ENCODE data around the gene GRAMD2B. TPM values are rescaled to one million over a fixed set of nuclear protein-coding genes. Genes with fewer than 3 reads are reported as not detected.
"Not testable (repeated sequence)": the region's sequence is repeated elsewhere in the genome, so short reads cannot be mapped to it uniquely, and the experiment has no call there.

Gene GRAMD2B, protein sequence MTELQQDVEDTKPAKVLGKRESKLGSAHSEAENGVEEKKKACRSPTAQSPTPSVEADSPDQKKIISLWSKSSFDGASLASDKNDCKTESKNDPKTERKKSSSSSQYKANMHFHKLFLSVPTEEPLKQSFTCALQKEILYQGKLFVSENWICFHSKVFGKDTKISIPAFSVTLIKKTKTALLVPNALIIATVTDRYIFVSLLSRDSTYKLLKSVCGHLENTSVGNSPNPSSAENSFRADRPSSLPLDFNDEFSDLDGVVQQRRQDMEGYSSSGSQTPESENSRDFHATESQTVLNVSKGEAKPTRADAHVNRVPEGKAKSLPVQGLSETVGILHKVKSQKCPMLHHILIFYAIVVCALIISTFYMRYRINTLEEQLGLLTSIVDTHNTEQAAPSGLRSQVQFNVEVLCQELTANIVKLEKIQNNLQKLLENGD
- 9.4 and 11.9 TPM in 2 replicates for polyA plus RNA-seq (2011; rRNA removed)
- polyA minus RNA-seq (2011; rRNA and poly(A)+ RNA removed): 3.9 and 4.7 TPM in 2 replicates

DNA sequence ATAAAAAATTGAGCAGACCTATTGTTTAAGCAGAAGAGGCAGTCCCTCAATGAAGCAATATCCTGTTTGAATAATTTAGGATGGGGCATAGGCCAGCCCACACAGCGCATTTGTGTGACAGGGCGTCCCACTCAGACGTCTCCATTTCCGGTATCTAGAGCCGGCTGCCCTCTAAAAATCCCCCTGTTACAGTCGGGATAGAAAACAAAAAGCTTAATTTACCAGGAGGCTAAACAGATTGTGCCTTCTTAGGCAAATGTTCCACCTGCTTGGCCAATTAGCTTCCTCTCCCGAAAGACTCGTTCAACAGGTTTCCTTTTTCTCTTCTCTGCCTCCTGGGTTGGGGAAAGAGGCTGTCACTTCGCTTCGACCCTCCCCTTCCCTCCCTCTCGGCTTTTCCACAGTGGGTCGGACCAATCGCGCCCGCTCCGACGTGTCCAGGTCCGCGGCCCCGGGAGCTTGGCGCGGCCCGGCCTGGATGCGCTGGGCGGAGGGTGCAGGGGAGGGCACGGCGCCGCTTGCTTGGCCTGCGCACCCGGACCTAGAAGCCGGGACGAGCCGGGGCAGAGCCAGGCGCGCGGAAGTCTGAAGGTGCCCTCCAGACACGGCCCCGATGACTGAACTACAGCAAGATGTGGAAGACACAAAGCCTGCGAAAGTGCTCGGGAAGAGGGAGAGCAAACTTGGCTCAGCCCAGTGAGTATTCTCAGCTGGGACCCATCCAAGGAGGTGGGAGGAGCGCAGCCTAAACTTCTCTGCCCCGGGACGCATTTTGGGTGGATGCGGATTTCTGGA lies at the start of gene GRAMD2B:
Gene GRAMD2B, plus strand, starts transcription at position 416 of the 795 bp plus-strand sequence. Its CDS starts 198 bp downstream, at position 614.
- Histone ChIP-seq H3K27me3 (ENCODE audit: control insufficient read depth, insufficient read depth, low read length) (no peaks in the 10 kb centered on the region), H3K27ac (ENCODE audit: low read depth, low read length) (peak within 1 kb of the TSS; percentile 88), H3K9me3 (ENCODE audit: control insufficient read depth, insufficient read depth, low read length) (no peaks in the 10 kb centered on the region), H3K4me3 (ENCODE audit: low read depth, low read length) (peak within 1 kb of the TSS; percentile 78)
- peak; percentile 47 for DNase-seq (ENCODE audit: low read depth, low spot score)
- CTCF ChIA-PET: interaction anchor here (1.1 to 1.4 kb wide), 3 partner anchors 70 to 178 kb away, joined by 3 to 8 read pairs (median 4); partner anchors contain the start of gene PHAX
- POLR2A ChIA-PET: interaction anchor here (0.7 to 1.6 kb wide), 7 partner anchors 9 to 69 kb away, joined by 3 to 13 read pairs (median 4); no protein-coding TSS in a partner anchor
- TF ChIP-seq, protein P1, sequence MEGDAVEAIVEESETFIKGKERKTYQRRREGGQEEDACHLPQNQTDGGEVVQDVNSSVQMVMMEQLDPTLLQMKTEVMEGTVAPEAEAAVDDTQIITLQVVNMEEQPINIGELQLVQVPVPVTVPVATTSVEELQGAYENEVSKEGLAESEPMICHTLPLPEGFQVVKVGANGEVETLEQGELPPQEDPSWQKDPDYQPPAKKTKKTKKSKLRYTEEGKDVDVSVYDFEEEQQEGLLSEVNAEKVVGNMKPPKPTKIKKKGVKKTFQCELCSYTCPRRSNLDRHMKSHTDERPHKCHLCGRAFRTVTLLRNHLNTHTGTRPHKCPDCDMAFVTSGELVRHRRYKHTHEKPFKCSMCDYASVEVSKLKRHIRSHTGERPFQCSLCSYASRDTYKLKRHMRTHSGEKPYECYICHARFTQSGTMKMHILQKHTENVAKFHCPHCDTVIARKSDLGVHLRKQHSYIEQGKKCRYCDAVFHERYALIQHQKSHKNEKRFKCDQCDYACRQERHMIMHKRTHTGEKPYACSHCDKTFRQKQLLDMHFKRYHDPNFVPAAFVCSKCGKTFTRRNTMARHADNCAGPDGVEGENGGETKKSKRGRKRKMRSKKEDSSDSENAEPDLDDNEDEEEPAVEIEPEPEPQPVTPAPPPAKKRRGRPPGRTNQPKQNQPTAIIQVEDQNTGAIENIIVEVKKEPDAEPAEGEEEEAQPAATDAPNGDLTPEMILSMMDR (IDR thresholded peaks at IDR 0.05; ENCODE audit: low read depth, low read length): no peak

DNA sequence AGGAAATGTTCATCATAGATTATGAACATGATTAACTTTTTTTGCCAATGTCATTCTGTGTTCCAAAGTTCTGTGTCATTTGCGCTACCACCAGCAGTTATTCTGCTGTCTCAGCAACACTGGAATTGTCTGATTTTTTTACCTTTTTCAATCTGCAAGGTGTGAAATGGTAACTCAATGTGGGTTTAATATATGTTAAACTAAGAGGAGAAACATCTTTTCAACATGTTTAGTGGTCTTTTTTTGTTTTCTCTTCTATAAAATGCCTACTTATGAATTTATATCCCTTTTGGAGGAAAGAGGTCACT lies 49.1 kb upstream of the GRAMD2B start:
- ChIA-PET POLR2A (no interaction called here), CTCF (no interaction called here)

DNA sequence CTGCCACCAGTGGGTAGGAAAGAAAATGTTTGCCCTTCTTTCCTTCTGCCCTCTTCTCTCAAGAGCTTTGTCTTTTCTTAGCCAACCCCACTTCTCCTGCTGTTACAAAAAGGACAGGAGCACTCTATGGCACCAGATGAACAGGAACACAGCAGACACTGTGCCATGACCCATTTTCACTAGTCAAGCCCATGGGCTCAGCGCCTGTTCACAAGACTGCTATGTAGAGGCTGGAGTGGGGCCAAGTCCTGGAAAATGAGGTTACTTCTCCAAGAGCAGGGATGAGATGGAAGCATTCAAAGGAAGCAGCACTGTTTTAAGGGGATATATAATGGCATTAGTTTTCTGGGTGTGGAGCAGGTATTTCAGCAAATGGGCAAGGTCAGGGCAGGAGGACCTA lies 46.8 kb upstream of the GRAMD2B start:
- no peak overlapping the region for H3K27ac ChIP-seq (ENCODE audit: low read depth, low read length)
- CTCF ChIA-PET: no interaction called here
- no peak for DNase-seq (ENCODE audit: low read depth, low spot score)

More for the DNA sequence above, 49.1 kb upstream of the GRAMD2B start:
- DNase-seq (ENCODE audit: low read depth, low spot score): no peak
- Histone ChIP-seq H3K27me3 (ENCODE audit: control insufficient read depth, insufficient read depth, low read length) (no peaks in the 10 kb centered on the region), H3K4me3 (ENCODE audit: low read depth, low read length) (no peak overlapping the region), H3K9me3 (ENCODE audit: control insufficient read depth, insufficient read depth, low read length) (no peaks in the 10 kb centered on the region), H3K27ac (ENCODE audit: low read depth, low read length) (no peak overlapping the region)
- TF ChIP-seq, protein P1 (IDR thresholded peaks at IDR 0.05; ENCODE audit: low read depth, low read length): no peak

DNA sequence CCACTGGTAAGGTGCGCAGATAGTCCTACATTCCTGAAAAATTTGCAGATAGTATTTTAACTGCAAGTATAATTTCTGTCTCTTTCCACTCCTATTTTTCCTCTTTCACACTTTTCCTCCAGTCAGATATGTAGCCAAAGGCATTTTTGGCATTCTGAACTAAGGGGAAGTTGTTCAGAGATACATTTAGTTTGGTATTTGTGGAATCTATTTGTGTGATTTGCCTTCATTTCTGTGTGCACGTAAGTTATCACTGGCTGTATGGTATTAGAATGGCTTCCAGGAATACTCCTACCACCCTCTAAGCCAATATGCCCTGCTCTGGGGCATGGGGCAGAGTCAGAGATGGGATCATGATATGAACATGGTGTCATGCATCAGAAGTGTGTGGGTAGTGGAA lies 45.8 kb upstream of the GRAMD2B start:
- CTCF ChIA-PET: interaction anchor here (0.9 to 1.5 kb wide), 2 partner anchors 24 to 161 kb away, joined by 3 to 4 read pairs; no protein-coding TSS in a partner anchor
- TF ChIP-seq, protein P1 (IDR thresholded peaks at IDR 0.05; ENCODE audit: low read depth, low read length): no peak
- Histone ChIP-seq H3K27ac (ENCODE audit: low read depth, low read length) (no peak overlapping the region), H3K9me3 (ENCODE audit: control insufficient read depth, insufficient read depth, low read length) (no peaks in the 10 kb centered on the region), H3K27me3 (ENCODE audit: control insufficient read depth, insufficient read depth, low read length) (no peaks in the 10 kb centered on the region), H3K4me3 (ENCODE audit: low read depth, low read length) (no peak overlapping the region)
- POLR2A ChIA-PET: interaction anchor here (0.7 to 0.8 kb wide), 2 partner anchors 23 to 46 kb away, joined by 3 to 4 read pairs; partner anchors contain the start of gene GRAMD2B
- no peak for DNase-seq (ENCODE audit: low read depth, low spot score)

More for the DNA sequence above, 46.8 kb upstream of the GRAMD2B start:
- no peaks in the 10 kb centered on the region for H3K9me3 ChIP-seq (ENCODE audit: control insufficient read depth, insufficient read depth, low read length)
- TF ChIP-seq, protein P1 (IDR thresholded peaks at IDR 0.05; ENCODE audit: low read depth, low read length): no peak
- POLR2A ChIA-PET: no interaction called here
- no peaks in the 10 kb centered on the region for H3K27me3 ChIP-seq (ENCODE audit: control insufficient read depth, insufficient read depth, low read length)
- no peak overlapping the region for H3K4me3 ChIP-seq (ENCODE audit: low read depth, low read length)

DNA sequence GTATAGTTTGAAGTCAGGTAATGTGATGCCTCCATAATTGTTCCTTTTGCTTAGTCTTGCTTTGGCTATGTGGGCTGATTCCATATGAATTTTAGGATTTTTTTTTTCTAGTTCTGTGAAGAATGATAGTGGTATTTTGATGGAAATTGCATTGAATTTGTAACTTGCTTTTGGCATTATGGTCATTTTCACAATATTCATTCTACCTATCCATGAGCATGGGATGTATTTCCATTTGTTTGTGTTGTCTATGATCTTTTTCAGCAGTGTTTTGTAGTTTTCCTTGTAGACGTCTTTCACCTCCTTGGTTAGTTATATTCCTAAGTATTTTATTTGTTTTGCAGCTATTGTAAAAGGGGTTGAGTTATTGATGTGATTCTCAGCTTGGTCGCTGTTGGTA lies 42.9 kb upstream of the GRAMD2B start:
- DNase-seq (ENCODE audit: low read depth, low spot score); CTCF ChIA-PET; POLR2A ChIA-PET; H3K4me3 ChIP-seq (ENCODE audit: low read depth, low read length); H3K27ac ChIP-seq (ENCODE audit: low read depth, low read length); H3K27me3 ChIP-seq (ENCODE audit: control insufficient read depth, insufficient read depth, low read length); H3K9me3 ChIP-seq (ENCODE audit: control insufficient read depth, insufficient read depth, low read length): not testable (repeated sequence)
